H1 (cell line): ENCODE results near the gene DCP1A. TPM values are rescaled to one million over a fixed set of nuclear protein-coding genes. Genes with fewer than 3 reads are reported as not detected.

ENCODE experiments used
- polyA plus RNA-seq, 7 experiments: library from polyadenylated mRNA; depleted of rRNA in 3 of 7; stranded (reverse) in 5 of 7; unstranded in 2 of 7; fragments of >200 nt in 5 of 7; fragments of 200-250 nt in 2 of 7; gene quantifications; 1 replicate in 5 of 7; 2 replicates in 1 of 7; 4 replicates in 1 of 7; pipeline versions ENCODE4 v1.2.1 to v1.2.3, GENCODE V29; 2011 to 2013; ENCODE audit warnings: missing spikeins in 2 of 7, mixed read lengths in 2 of 7
- small RNA-seq: library from polyadenylated mRNA; stranded (forward); fragments of <200 nt; extraction: miRNeasy Mini kit (QIAGEN cat#:217004); gene quantifications from one replicate; pipeline ENCODE3, GENCODE V24; 2013; ENCODE audit not compliant: insufficient read depth
- total RNA-seq: library from RNA; stranded (reverse); fragmentation: NEBNext Ultra II Directional; extraction: Animal tissue kit (Norgen Biotek cat#: 25700); gene quantifications from 2 replicates; pipeline ENCODE4 v1.2.1, GENCODE V29; 2021

The DCP1A gene
- total and polyA plus RNA-seq, 2 of the 8 experiments (the other 6 are each of a cell fraction or from before 2014, with no cell fraction given), result 13.2 to 15.9 TPM

Small RNAs within 50 kb of the gene (small RNA-seq; reads per million reads assigned to genes)
- gene RF00019, result not detected
- not detected for gene RF00212
- not detected for gene RF00568

Other genes with a start within 250 kb of the DCP1A start
- gene RFT1, start 217.1 kb downstream of the DCP1A start, total RNA-seq, result 24.4 and 27.7 TPM in 2 replicates
- 35.1 and 42.4 TPM in 2 replicates for gene RFT1, start 217.1 kb downstream of the DCP1A start, polyA plus RNA-seq (2011; rRNA removed)
- gene PRKCD, start 186.3 kb downstream of the DCP1A start, total RNA-seq, result 22.2 and 22.6 TPM in 2 replicates
- 23.9 and 27.0 TPM in 2 replicates for gene PRKCD, start 186.3 kb downstream of the DCP1A start, polyA plus RNA-seq (2011; rRNA removed)
- gene TKT, start 91.5 kb downstream of the DCP1A start, total RNA-seq, result 975 and 986 TPM in 2 replicates
- 418 and 649 TPM in 2 replicates for gene TKT, start 91.5 kb downstream of the DCP1A start, polyA plus RNA-seq (2011; rRNA removed)
- gene CACNA1D, start 147.1 kb upstream of the DCP1A start, total RNA-seq, result 1.9 and 2.9 TPM in 2 replicates
- gene CACNA1D, start 147.1 kb upstream of the DCP1A start, polyA plus RNA-seq (2011; rRNA removed), result 2.0 and 2.5 TPM in 2 replicates